Sigmoid colon (tissue), 7 donors: ENCODE data around the gene DPPA5. TPM values are rescaled to one million over a fixed set of nuclear protein-coding genes. Genes with fewer than 3 reads are reported as not detected.
"Not testable (repeated sequence)": the region's sequence is repeated elsewhere in the genome, so short reads cannot be mapped to it uniquely, and the experiment has no call there.

Source experiments
- DNase-seq: peaks from one replicate; pipeline ENCODE4 v3.0.0-alpha.2; 2019
- H3K27ac ChIP-seq, 4 donors: fragments of 200-600 bp; sonication (generic); one replicate each; pipeline ENCODE4 v1.5.1; 2016 to 2019; ENCODE audit warnings: mild to moderate bottlenecking in 1 of 4
- H3K27me3 ChIP-seq, 3 donors: fragments of 200-600 bp; sonication (generic); one replicate each; pipeline ENCODE4 v1.5.1; 2019; ENCODE audit warnings: mild to moderate bottlenecking in 1 of 3
- H3K36me3 ChIP-seq, 4 donors: fragments of 200-600 bp; sonication (generic); one replicate each; pipeline ENCODE4 v1.5.1; 2016 to 2019
- H3K4me1 ChIP-seq, 4 donors: fragments of 200-600 bp; sonication (generic); one replicate each; pipeline ENCODE4 v1.5.1; 2017 to 2019
- H3K4me3 ChIP-seq, 4 donors: fragments of 200-600 bp; sonication (generic); one replicate each; pipeline ENCODE4 v1.5.1; 2017 to 2019; ENCODE audit warnings: mild to moderate bottlenecking in 2 of 4, moderate library complexity in 1 of 4
- H3K9me3 ChIP-seq, 4 donors: fragments of 200-600 bp in 3 of 4; sonication (generic) in 3 of 4; one replicate each; pipeline versions ENCODE4 v1.5.1 to v1.6.1; 2013 to 2019
- CTCF ChIP-seq, 4 experiments: fragments of 450-650 bp in 3 of 4; fragments of 200-600 bp in 1 of 4; IDR thresholded peaks; one replicate each; pipeline ENCODE4 v1.5.1; 2016 to 2019; ENCODE audit warnings: antibody characterized with exemption in 4 of 4, mild to moderate bottlenecking in 3 of 4, moderate library complexity in 2 of 4
- EP300 ChIP-seq, 4 donors: sonication (generic); formaldehyde crosslinking; IDR thresholded peaks; one replicate each; pipeline ENCODE4 v1.6.1; 2017; ENCODE audit warnings: antibody characterized with exemption in 4 of 4
- POLR2A ChIP-seq, 2 donors: fragments of 450-650 bp; IDR thresholded peaks; one replicate each; pipeline ENCODE4 v1.6.1; 2016; ENCODE audit warnings: antibody characterized with exemption in 2 of 2, mild to moderate bottlenecking in 2 of 2, moderate library complexity in 2 of 2
- POLR2AphosphoS5 ChIP-seq, 4 donors: sonication (generic); formaldehyde crosslinking; IDR thresholded peaks; one replicate each; pipeline ENCODE4 v1.6.1; 2017; ENCODE audit warnings: antibody characterized with exemption in 4 of 4
- WGBS, 2 donors: extraction: QIAGEN DNeasy Blood & Tissue Kit; methylation state at CpG; one replicate each; pipeline ENCODE4 v1.1.7; 2013; 5-methylcytosine and 5-hydroxymethylcytosine counted together
- intact Hi-C: fragments of 100-400 bp; cut with DNase I; formaldehyde crosslinking; loops from one replicate; pipeline ENCODE4 v1.15.1; 2023
- polyA plus RNA-seq, 3 donors: library from polyadenylated mRNA; stranded (reverse); fragments of 200-250 nt; gene quantifications; one replicate each; pipeline ENCODE4 v1.2.3, GENCODE V29; 2013
- small RNA-seq, 3 donors: library from RNA; depleted of rRNA; stranded (forward); fragments of <200 nt; gene quantifications; one replicate each; pipeline ENCODE3, GENCODE V24; 2016
- total RNA-seq, 4 donors: library from RNA; depleted of rRNA; stranded (reverse); fragments of >200 nt; gene quantifications; one replicate each; pipeline ENCODE4 v1.1.0, GENCODE V29; 2016
- donor health status: healthy with polysubstance abuse.
- donor health status: Bipolar disorder and iron deficiency.
- donor health status: healthy.

DPPA5 gene
- total and polyA plus RNA-seq, 7 donors = not detected

GRCh38 chr6:73309535-73309784 is 44.6 kb downstream of the DPPA5 start:
- WGBS, 2 donors = 5 to 12% methylated on average over 13 of the region's 13 CpGs
- H3K27ac ChIP-seq = peak overlapping the region in 3 of 4 donors; percentile 54 to 66 (median 57)
- intact Hi-C loops = no loop called here
- no peaks in the 10 kb centered on the region for H3K36me3 ChIP-seq
- H3K27me3 ChIP-seq = peaks cover 0 to 3% (median 0%) of the 10 kb centered on the region in 3 donors
- TF ChIP-seq POLR2AphosphoS5 (IDR thresholded peaks at IDR 0.05) = no peak
- TF ChIP-seq POLR2A (IDR thresholded peaks at IDR 0.05) = no peak
- TF ChIP-seq CTCF (IDR thresholded peaks at IDR 0.05) = no peak
- TF ChIP-seq EP300 (IDR thresholded peaks at IDR 0.05) = no peak
- peaks cover 0 to 16% (median 10%) of the 10 kb centered on the region in 4 donors for H3K4me1 ChIP-seq
- no peaks in the 10 kb centered on the region for H3K9me3 ChIP-seq
- DNase-seq = no peak
- H3K4me3 ChIP-seq = peak overlapping the region; percentile 48 to 59 (median 56)

GRCh38 chr6:73308712-73309534 is 45.2 kb downstream of the DPPA5 start:
- H3K36me3 ChIP-seq = no peaks in the 10 kb centered on the region
- peaks cover 0 to 16% (median 10%) of the 10 kb centered on the region in 4 donors for H3K4me1 ChIP-seq
- no peaks in the 10 kb centered on the region for H3K9me3 ChIP-seq
- TF ChIP-seq POLR2A (IDR thresholded peaks at IDR 0.05) = no peak
- no peak for TF ChIP-seq POLR2AphosphoS5 (IDR thresholded peaks at IDR 0.05)
- no peak for TF ChIP-seq EP300 (IDR thresholded peaks at IDR 0.05)
- TF ChIP-seq CTCF (IDR thresholded peaks at IDR 0.05) = no peak
- H3K27me3 ChIP-seq = no peaks in the 10 kb centered on the region
- intact Hi-C loops = no loop called here
- WGBS, 2 donors = 83 to 90% methylated on average over 26 of the region's 26 CpGs
- peak overlapping the region in 1 of 4 donors; percentile 66 for H3K27ac ChIP-seq
- DNase-seq = no peak
- H3K4me3 ChIP-seq = peak overlapping the region; percentile 48 to 59 (median 56)

GRCh38 chr6:73303773-73304172 is 50.3 kb downstream of the DPPA5 start:
- H3K27ac ChIP-seq, H3K36me3 ChIP-seq, H3K9me3 ChIP-seq, H3K4me1 ChIP-seq, DNase-seq, intact Hi-C loops, H3K4me3 ChIP-seq: not testable (repeated sequence)
- WGBS, 2 donors = 68 to 88% methylated on average over 7 of the region's 7 CpGs
- H3K27me3 ChIP-seq = peaks cover 0 to 12% (median 0%) of the 10 kb centered on the region in 3 donors

Small RNAs within 50 kb of the gene (small RNA-seq; reads per million reads assigned to genes)
- 0 reads per million in 3 donors for gene RPL39P3

Other genes starting within 250 kb of the DPPA5 start
- not detected for gene KHDC1L, start 128.8 kb downstream of the DPPA5 start, total RNA-seq
- gene KHDC1L, start 128.8 kb downstream of the DPPA5 start, polyA plus RNA-seq = not detected
- 1 to 10 TPM in 3 of 4 donors, under 1 TPM in 1; 0.95 to 2.1 (median 1.4) TPM for gene KHDC1, start 91.1 kb downstream of the DPPA5 start, total RNA-seq
- gene KHDC1, start 91.1 kb downstream of the DPPA5 start, polyA plus RNA-seq = 1 to 10 TPM in 2 of 3 donors, not detected in 1; 1.2 to 2.0 TPM
- gene KHDC3L, start 8.4 kb upstream of the DPPA5 start, total RNA-seq = not detected
- not detected for gene KHDC3L, start 8.4 kb upstream of the DPPA5 start, polyA plus RNA-seq
- gene OOEP, start 15.6 kb upstream of the DPPA5 start, total RNA-seq = not detected
- gene OOEP, start 15.6 kb upstream of the DPPA5 start, polyA plus RNA-seq = under 1 TPM in 2 of 3 donors, not detected in 1; 0.23 to 0.60 TPM
- 1 to 10 TPM; 1.1 to 9.4 (median 1.9) TPM for gene DDX43, start 40.6 kb upstream of the DPPA5 start, total RNA-seq
- gene DDX43, start 40.6 kb upstream of the DPPA5 start, polyA plus RNA-seq = 1 to 10 TPM in 1 of 3 donors, under 1 TPM in 1, not detected in 1; 0.73 to 1.2 TPM
- gene CGAS, start 98.0 kb upstream of the DPPA5 start, total RNA-seq = 1 to 10 TPM; 5.0 to 5.8 (median 5.4) TPM
- gene CGAS, start 98.0 kb upstream of the DPPA5 start, polyA plus RNA-seq = 1 to 10 TPM; 1.2 to 4.0 (median 1.6) TPM
- gene MTO1, start 107.5 kb upstream of the DPPA5 start, total RNA-seq = 10 to 100 TPM; 17.9 to 42.3 (median 29.4) TPM
- 10 to 100 TPM; 12.0 to 16.3 (median 13.6) TPM for gene MTO1, start 107.5 kb upstream of the DPPA5 start, polyA plus RNA-seq
- over 10,000 TPM; 10,846 to 15,452 (median 12,894) TPM for gene EEF1A1, start 166.8 kb upstream of the DPPA5 start, total RNA-seq
- over 10,000 TPM in 1 of 3 donors, 1,000 to 10,000 TPM in 2; 8,557 to 12,921 (median 9,843) TPM for gene EEF1A1, start 166.8 kb upstream of the DPPA5 start, polyA plus RNA-seq